Neural cell (in vitro differentiated cells): ENCODE data around the gene GPR6.

ENCODE experiments used
- EP300 ChIP-seq: fragments of 450-650 bp; conservative IDR thresholded peaks from 2 replicates; pipeline ENCODE4 v1.6.1; 2014; ENCODE audit warnings: antibody characterized with exemption, mild to moderate bottlenecking, moderate library complexity; ENCODE audit not compliant: poor library complexity, severe bottlenecking
- EZH2 ChIP-seq: fragments of 200-600, 300-800 bp; shearing (Covaris generic), sonication (generic); IDR thresholded peaks from 2 replicates; pipeline ENCODE4 v1.6.1; 2014; ENCODE audit warnings: antibody characterized with exemption, low read length, borderline replicate concordance, mild to moderate bottlenecking; ENCODE audit not compliant: insufficient read depth, poor library complexity, severe bottlenecking
- TF ChIP-seq, protein P1 (sequence below): fragments of 450-650 bp; IDR thresholded peaks from 2 replicates; pipeline ENCODE4 v1.5.1; 2014; ENCODE audit warnings: antibody characterized with exemption, mild to moderate bottlenecking, moderate library complexity; ENCODE audit not compliant: poor library complexity, severe bottlenecking

DNA sequence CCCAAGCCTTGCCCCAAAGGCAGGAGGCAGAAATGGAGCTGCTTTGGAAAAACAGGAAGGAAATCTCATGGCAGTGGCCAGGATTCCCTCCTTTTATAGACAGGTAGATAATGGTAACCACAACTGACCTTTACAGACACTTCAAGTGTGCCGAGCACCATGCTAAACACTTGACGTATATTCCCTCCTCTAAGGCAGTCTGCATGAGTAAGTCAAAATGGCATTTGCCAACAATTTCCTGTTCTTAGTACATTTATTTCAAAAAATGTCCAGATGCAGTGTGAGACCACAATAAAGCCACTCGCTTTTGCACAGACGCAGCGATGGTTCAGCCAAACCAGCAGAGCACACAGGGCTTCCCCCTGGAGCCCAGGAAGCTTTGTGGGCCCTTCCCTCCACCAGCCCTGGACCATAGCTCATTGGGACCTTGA is 16.5 kb upstream of the GPR6 start:
- TF ChIP-seq, protein P1, sequence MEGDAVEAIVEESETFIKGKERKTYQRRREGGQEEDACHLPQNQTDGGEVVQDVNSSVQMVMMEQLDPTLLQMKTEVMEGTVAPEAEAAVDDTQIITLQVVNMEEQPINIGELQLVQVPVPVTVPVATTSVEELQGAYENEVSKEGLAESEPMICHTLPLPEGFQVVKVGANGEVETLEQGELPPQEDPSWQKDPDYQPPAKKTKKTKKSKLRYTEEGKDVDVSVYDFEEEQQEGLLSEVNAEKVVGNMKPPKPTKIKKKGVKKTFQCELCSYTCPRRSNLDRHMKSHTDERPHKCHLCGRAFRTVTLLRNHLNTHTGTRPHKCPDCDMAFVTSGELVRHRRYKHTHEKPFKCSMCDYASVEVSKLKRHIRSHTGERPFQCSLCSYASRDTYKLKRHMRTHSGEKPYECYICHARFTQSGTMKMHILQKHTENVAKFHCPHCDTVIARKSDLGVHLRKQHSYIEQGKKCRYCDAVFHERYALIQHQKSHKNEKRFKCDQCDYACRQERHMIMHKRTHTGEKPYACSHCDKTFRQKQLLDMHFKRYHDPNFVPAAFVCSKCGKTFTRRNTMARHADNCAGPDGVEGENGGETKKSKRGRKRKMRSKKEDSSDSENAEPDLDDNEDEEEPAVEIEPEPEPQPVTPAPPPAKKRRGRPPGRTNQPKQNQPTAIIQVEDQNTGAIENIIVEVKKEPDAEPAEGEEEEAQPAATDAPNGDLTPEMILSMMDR = no peak
- TF ChIP-seq EZH2 (no peak), EP300 (no peak)
